C1 segment of cervical spinal cord (tissue), 14 donors: ENCODE measurements around the gene SEC16A.

Experiments
- DNase-seq, 14 donors: peaks; one replicate each; lab custom pipeline; 2025; lab: John Stamatoyannopoulos, UW

The SEC16A gene, protein sequence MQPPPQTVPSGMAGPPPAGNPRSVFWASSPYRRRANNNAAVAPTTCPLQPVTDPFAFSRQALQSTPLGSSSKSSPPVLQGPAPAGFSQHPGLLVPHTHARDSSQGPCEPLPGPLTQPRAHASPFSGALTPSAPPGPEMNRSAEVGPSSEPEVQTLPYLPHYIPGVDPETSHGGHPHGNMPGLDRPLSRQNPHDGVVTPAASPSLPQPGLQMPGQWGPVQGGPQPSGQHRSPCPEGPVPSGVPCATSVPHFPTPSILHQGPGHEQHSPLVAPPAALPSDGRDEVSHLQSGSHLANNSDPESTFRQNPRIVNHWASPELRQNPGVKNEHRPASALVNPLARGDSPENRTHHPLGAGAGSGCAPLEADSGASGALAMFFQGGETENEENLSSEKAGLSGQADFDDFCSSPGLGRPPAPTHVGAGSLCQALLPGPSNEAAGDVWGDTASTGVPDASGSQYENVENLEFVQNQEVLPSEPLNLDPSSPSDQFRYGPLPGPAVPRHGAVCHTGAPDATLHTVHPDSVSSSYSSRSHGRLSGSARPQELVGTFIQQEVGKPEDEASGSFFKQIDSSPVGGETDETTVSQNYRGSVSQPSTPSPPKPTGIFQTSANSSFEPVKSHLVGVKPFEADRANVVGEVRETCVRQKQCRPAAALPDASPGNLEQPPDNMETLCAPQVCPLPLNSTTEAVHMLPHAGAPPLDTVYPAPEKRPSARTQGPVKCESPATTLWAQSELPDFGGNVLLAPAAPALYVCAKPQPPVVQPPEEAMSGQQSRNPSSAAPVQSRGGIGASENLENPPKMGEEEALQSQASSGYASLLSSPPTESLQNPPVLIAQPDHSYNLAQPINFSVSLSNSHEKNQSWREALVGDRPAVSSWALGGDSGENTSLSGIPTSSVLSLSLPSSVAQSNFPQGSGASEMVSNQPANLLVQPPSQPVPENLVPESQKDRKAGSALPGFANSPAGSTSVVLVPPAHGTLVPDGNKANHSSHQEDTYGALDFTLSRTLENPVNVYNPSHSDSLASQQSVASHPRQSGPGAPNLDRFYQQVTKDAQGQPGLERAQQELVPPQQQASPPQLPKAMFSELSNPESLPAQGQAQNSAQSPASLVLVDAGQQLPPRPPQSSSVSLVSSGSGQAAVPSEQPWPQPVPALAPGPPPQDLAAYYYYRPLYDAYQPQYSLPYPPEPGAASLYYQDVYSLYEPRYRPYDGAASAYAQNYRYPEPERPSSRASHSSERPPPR (N-terminal part only)

GRCh38 chr9:136482793-136483588, at the start of gene SEC16A:
Gene SEC16A, minus strand, starts transcription at chr9:136483040. Its CDS starts 5,425 bp downstream, at chr9:136477615.
- peak; percentile 85 to 100 (median 99) for DNase-seq

DNA sequence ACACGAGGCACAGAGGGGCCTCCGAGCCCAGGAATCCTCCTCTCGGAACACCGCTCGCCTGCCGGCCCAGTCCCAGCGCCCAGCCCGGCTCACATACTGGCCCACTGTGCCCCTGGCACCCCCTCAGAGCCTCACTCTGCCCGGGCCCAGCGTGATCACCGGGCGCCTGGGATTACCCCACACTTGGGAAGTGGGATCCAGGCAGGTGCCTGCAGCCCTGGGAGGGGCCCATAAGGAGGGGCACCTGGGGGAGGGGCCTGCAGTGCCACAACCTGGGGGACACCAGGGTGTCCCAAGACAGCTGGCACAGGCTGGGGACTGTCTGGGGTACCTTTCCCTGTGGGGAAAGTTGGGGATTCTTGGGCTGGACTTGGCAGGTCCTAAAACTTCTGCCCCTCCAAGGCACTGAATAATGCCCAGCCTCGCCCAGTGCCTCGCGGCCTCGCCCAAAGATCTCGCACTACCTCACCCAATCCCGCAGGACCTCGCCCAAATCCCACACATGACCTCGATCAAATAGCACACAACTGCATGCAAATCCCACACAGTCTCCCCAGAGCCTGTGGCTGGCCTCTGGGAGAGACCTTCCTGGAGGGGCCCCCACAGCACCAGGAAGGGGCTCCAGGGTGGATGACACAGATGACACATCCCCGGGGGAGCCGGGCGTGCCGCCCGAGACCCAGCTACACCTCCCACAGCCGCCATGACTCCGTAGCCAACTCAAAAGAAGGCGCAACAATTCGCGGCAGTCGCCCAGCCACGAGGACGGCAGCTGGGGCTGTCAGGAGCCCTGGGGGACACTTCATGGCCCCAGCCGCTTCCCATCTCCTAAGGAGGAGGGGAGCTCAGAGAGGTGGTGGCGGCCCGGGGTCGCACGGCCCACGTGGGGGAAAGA, 49.3 kb upstream of the SEC16A start:
- no peak for DNase-seq

DNA sequence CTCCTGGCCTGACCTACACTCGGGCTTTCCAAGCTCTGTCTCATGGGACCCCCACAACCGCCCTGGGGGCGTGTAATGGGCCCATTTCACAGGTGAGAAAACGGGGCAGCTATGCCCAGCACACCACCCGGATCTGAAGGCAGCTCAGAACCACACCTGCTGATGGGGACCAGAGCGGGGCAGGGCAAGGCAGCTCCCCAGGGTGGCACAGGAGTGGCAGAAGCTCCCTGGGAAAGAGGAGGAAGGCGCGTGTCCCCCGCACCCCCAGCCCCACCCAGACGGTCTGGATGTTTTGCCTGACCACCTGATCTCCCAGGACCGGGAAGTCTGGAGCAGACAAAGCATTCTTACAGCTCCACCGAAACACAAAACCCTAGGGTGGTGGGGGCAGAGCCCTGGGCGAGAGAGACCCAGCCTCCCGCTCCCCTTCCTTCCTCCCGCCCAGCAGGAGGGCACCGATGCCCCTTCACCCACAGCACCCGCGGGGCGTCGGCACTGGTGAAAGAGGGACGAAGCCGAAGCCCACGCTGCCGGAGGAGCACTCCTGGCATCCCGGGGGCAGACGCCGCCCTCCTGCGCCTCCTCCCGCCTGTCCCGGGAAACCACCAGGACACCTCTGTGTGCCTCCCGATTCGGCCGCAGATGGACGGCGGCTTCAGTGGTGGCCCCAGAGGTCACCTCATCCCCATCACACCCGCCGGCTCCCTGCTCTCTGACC, 48.5 kb upstream of the SEC16A start:
- DNase-seq: no peak

DNA sequence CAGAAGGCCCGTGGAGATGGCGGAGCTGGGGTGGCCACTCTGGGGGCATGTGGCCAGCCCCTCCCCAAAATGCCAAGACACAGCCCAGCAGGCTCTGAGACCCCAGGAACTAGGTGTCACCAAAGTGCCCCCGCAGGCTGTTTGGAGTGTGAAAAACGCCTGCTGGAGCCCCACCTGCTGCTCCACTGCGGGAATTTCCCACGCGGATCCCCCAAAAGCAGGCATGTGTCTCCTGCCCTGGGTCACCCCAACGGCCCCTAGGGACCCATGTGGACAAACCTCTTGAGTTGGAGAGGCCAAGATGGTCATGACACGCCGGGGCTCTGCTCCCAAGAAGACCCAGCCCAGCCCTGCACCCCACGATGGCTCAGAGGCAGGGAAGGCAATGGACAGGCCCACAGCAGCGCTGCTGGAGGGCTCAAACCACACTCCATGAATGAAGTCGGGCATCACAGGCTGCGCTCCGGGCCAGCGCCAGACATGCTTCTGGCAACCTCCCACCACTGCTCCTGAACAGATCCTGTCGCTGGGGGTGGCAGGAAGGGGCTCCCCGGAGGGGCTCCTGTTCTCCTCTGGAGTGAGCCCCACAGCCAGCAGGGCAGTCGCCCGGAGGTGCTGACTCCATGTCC, 47.7 kb upstream of the SEC16A start:
- no peak for DNase-seq

DNA sequence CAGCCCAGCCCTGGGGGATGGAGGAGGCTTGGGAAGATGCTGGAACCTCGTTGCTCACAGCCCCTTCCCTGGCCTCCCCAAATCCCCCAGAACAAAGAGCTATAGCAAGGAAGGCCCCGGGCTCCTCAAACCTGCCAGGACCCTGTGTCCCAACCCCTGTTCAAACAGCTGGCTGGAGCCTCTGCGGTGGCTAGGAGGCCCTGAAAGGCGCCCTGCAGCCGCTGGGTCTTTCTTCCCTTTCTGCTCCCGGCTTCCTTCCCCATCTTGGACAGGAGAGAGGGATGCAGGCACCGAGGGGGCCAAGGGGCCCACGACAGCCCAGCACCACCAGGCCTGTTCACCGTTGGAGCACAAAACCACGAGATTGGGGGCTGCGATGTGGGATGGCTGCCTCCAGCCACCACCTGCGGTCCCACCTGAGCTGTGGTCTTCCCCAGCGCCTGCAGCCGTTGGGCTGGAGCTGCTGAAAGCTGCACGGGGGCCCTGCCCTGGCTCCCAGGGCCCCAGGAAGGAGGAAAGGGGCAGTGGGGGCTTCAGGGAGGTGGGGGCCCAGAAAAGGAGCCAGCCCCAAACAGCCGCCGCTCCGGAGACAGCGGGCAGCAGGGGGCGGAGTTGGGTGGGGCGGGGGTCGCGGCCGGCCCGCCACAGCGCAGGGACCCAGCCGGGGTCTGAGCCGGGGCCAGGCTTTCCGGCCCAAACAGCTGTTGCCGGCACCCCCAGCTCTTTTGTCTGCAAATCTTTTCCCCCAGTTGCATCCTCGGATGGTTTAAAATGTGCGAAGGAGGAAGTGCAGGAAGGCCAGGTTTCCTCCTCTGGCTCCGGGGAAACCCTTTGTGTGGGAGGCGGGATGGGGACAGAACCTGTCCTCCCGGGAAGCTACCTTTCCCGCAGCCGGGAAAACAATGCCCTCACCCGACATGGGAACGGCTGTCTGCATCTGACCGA, 46.9 kb upstream of the SEC16A start:
- DNase-seq: no peak

DNA sequence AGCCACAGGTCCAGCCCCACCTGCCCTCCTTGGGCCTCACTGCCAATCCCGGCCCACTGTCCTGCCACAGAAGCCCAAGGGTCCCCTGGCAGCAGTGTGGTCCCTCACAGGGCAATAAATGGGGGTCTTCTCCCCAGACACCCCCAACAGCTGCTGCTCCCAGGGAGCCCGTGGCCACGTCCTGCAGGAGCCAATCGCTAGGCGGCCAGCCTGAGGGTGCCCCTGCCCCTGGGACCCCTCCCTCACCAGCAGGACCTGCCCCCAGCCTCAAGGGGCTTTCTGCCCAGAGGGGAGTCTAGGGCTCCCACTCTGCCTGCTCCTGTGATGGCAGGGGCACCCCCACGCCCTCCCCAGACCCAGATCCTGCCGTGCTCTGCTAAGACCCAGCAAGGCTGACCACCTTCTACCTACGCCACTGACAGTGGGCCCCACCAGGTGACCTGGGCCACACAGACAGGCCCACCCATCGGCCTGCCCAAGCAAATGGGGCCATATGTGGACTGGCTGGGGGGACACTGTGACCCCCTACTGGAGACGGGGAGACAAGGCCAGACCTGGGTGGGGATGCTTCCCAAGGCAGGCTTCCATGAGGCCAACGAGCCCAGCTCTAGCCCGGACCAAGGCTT, 46.0 kb upstream of the SEC16A start:
- DNase-seq: no peak

DNA sequence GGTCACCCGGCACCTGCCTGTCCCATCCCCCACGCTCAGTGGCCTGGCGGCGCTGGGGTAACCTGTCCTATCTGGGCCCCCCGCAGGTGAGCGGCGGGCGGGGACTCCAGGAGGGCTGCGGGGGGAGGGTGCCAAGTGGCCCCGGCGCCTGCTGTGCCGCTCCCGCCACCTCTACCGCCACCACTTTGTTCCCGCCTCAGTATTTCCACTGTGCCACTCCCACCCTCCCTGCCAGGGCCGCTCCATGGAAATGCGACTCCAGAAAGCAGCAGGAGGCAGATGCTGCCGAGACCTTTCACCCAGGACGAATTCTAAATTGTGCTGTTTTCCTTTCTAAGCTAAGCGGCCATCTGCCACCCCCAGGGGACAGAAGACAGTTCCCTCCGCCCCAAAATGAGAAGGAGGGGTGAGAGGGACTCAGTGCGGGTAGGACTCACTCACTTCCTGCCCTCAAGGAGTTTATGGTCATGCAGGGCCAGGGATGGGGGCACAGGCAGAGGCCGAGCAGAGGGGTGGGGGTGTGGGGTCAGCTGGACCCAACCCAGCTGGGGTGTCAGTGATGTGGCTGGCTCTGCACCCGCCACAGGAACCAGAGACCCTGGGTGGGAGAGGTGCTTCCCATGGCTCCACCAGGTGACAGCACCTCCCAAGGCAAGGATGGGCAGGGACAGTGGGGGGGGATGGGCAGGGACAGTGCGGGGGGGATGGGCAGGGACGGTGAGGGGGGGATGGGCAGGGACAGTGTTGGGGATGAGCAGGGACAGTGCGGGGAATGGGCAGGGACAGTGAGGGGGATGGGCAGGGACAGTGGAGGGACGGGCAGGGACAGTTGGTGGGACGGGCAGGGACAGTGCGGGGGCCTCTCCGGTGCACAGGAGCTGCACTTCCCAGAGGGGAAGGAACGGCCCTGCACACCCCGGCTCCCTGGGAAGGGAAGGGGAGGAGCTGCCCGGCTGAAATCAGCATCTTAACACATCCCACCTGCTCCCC, 45.2 kb upstream of the SEC16A start:
- DNase-seq: no peak

DNA sequence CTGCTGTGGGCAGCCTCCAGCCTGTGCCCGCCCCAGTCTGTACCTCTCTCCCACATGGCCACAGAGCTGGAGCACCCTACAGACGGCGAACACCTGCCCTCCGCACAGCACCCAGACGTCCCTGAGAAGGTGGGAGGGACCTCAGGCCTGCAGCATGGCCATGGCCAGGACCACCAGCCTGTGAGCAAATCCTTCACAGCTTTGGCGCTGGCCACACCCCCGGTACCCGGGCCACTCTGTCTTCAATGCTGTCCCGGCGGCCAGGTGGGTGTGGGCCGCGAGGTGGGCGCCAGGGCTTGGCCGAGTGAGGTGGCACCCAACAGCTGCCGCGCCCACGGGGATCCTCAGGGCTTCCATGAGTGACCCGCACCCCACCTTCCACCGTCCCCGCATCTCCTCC, 44.3 kb upstream of the SEC16A start:
- DNase-seq: no peak

- peak in 12 of 14 donors; percentile 29 to 86 (median 76) for DNase-seq
Measured at GRCh38 chr9:136526625-136527066, 43.8 kb upstream of the SEC16A start.

- peak; percentile 11 to 95 (median 86) for DNase-seq
Measured at GRCh38 chr9:136525841-136526499, 43.1 kb upstream of the SEC16A start.

DNA sequence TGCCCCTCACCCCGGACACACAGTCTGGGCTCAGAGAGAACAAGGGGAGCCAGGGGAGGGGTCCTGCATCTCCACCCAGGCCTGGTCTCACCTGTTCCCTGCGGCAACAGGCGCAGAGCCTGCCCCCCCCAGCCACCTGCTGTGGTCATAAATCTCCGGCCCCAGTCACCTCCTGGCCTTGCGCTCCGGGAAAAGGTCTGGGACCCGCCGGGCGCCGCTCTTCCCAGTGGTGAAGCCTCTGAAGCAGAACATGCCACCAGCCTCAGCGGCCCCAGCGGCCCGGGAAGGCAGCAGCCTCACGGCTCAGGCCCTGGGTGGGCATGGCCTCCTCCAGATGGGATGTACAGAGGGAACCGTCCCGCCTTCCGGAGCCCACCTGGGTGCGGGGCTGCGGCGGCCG, 42.4 kb upstream of the SEC16A start:
- no peak for DNase-seq

DNA sequence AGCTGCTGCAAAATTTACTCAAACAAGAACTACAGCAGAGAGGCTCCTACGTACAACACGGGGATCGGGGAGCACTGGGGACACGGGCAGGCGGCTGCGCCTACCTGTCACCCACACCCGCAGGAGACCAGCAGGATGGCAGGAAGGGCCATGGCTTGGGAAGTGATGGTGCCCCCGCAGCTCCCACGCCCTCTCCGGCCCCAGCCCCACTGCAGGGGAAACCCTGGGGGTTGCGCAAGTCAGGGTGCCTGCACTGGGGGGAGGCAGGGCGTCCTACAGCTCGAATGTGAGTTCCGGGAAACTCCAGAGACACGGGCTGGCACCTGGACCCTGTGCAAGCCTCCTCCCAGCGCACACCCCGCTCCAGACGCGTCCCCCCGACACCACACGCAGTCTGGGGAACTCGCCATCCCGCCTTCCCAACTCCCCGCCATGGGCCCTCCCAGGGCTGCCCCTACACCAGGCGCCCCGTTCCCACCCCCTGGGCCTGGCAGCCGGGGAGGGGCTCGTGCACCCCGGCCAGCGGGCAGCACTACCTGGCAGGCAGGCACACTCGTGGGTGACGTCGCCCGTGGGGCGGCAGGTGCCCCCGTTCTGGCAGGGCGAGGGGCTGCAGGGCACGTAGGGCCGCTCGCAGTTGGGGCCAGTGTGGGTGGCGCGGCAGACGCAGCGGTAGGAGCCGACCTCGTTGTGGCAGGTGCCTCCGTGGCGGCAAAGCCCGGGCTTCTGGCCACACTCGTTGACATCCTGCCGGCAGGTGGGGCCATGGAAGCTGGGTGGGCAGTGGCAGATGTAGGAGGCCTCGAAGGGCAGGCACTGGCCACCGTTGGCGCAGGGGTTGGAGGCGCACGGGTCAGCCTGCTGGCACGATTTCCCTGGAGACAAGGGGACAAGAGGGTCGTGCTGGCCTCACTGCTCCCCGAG, 39.7 kb upstream of the SEC16A start:
- peak in 1 of 14 donors; percentile 39 for DNase-seq

GRCh38 chr9:136521537-136521936, 38.7 kb upstream of the SEC16A start:
- DNase-seq: peak in 3 of 14 donors; percentile 11 to 37 (median 19)

GRCh38 chr9:136520053-136520540, 37.3 kb upstream of the SEC16A start:
- DNase-seq: no peak
